IMR-90 (cell line): ENCODE measurements around the gene PAAF1. TPM values are rescaled to one million over a fixed set of nuclear protein-coding genes. Genes with fewer than 3 reads are reported as not detected.

Experiments used
- ATAC-seq: fragments of 200-7000 bp; cut with Tn5 transposase; 2 replicates; pipeline ENCODE4 v1.9.1; 2020; ENCODE audit warnings: low read depth, mild to moderate bottlenecking, moderate library complexity
- BruUV-seq: library from RNA; stranded (reverse); fragments of 400-500 nt; replicated peaks from 2 replicates; lab custom pipeline; 2021; lab: Mats Ljungman, UMichigan
- CTCF ChIA-PET: fragments of 300-600 bp; formaldehyde crosslinking; extraction: SDS; loops from one replicate; lab custom pipeline; 2021; ENCODE audit warnings: antibody characterized with exemption; lab: Yijun Ruan, JAX
- POLR2A ChIA-PET: fragments of 300-600 bp; sonication (Branson Sonifier 250); formaldehyde crosslinking; loops from one replicate; lab custom pipeline; 2022; ENCODE audit warnings: antibody characterized with exemption; ENCODE audit not compliant: unreplicated experiment; lab: Charles Lee
- DNase-seq: peaks from one replicate; pipeline ENCODE4 v3.0.0; 2013
- H2AFZ ChIP-seq: replicated peaks from 2 replicates; pipeline ENCODE3; 2013; ENCODE audit warnings: low read length, mild to moderate bottlenecking; ENCODE audit not compliant: poor library complexity
- H2AK5ac ChIP-seq: 2 replicates; pipeline ENCODE4 v1.6.1; 2013; ENCODE audit warnings: low read depth, low read length, inconsistent platforms
- H2AK9ac ChIP-seq: replicated peaks from 2 replicates; pipeline ENCODE3; 2013; ENCODE audit warnings: mild to moderate bottlenecking, low read depth, low read length, moderate library complexity; ENCODE audit not compliant: poor library complexity
- H2BK120ac ChIP-seq: 2 replicates; pipeline ENCODE4 v1.6.1; 2013; ENCODE audit warnings: low read depth, low read length, inconsistent platforms
- H2BK15ac ChIP-seq: 3 replicates; pipeline ENCODE4 v1.6.1; 2013; ENCODE audit warnings: low read depth, low read length, inconsistent platforms
- H2BK20ac ChIP-seq: 2 replicates; pipeline ENCODE4 v1.6.1; 2013; ENCODE audit warnings: low read depth, mild to moderate bottlenecking, inconsistent platforms, low read length, moderate library complexity
- H2BK5ac ChIP-seq: 2 replicates; pipeline ENCODE4 v1.6.1; 2013; ENCODE audit warnings: mild to moderate bottlenecking, low read depth, low read length, inconsistent platforms; ENCODE audit not compliant: poor library complexity, severe bottlenecking
- H3K14ac ChIP-seq: replicated peaks from 2 replicates; pipeline ENCODE4 v1.6.1; 2013; ENCODE audit warnings: low read depth, low read length, inconsistent platforms
- H3K18ac ChIP-seq: 2 replicates; pipeline ENCODE4 v1.6.1; 2013; ENCODE audit warnings: low read depth, low read length, control low read depth
- H3K23ac ChIP-seq: 2 replicates; pipeline ENCODE4 v1.6.1; 2013; ENCODE audit warnings: low read depth, low read length, inconsistent platforms
- H3K27ac ChIP-seq: 2 replicates; pipeline ENCODE4 v1.5.1; 2013; ENCODE audit warnings: mild to moderate bottlenecking, control low read depth, low read length; ENCODE audit not compliant: insufficient read depth
- H3K27me3 ChIP-seq: 2 replicates; pipeline ENCODE4 v1.6.1; 2013; ENCODE audit warnings: low read length; ENCODE audit not compliant: control insufficient read depth, insufficient read depth
- H3K36me3 ChIP-seq: 2 replicates; pipeline ENCODE4 v1.6.1; 2013; ENCODE audit warnings: low read length, mixed read lengths; ENCODE audit not compliant: control insufficient read depth, insufficient read depth
- H3K4ac ChIP-seq: 2 replicates; pipeline ENCODE4 v1.6.1; 2013; ENCODE audit warnings: low read depth, low read length, inconsistent platforms
- H3K4me1 ChIP-seq: 2 replicates; pipeline ENCODE4 v1.6.1; 2013; ENCODE audit warnings: low read length, mixed read lengths; ENCODE audit not compliant: control insufficient read depth, insufficient read depth
- H3K4me2 ChIP-seq: 2 replicates; pipeline ENCODE4 v1.6.1; 2013; ENCODE audit warnings: low read depth, mild to moderate bottlenecking, control low read depth, low read length, moderate library complexity
- H3K4me3 ChIP-seq: 2 replicates; pipeline ENCODE4 v1.5.1; 2013; ENCODE audit warnings: low read depth, mild to moderate bottlenecking, control low read depth, low read length, moderate library complexity; ENCODE audit not compliant: insufficient read depth
- H3K56ac ChIP-seq: 2 replicates; pipeline ENCODE4 v1.6.1; 2013; ENCODE audit warnings: low read length, inconsistent platforms; ENCODE audit not compliant: insufficient read depth; ENCODE audit errors: extremely low read depth
- H3K79me1 ChIP-seq, 2 experiments: 2 replicates each; pipeline ENCODE4 v1.6.1; 2013; ENCODE audit warnings: low read length in 2 of 2, inconsistent platforms in 1 of 2, low read depth in 1 of 2
- H3K9ac ChIP-seq: 2 replicates; pipeline ENCODE4 v1.6.1; 2013; ENCODE audit warnings: low read depth, low read length, control low read depth
- H3K9me1 ChIP-seq: 2 replicates; pipeline ENCODE4 v1.6.1; 2013; ENCODE audit warnings: low read length, inconsistent platforms; ENCODE audit not compliant: insufficient read depth
- H3K9me3 ChIP-seq: 2 replicates; pipeline ENCODE4 v1.6.1; 2013; ENCODE audit warnings: low read length; ENCODE audit not compliant: control insufficient read depth, insufficient read depth
- H4K20me1 ChIP-seq: 2 replicates; pipeline ENCODE4 v1.6.1; 2013; ENCODE audit warnings: low read length, inconsistent platforms; ENCODE audit not compliant: insufficient read depth
- H4K5ac ChIP-seq: 2 replicates; pipeline ENCODE4 v1.6.1; 2013; ENCODE audit warnings: mild to moderate bottlenecking, low read depth, low read length, control low read depth
- H4K8ac ChIP-seq, 2 experiments: 2 replicates each; pipeline ENCODE4 v1.6.1; 2013; ENCODE audit warnings: low read depth in 2 of 2, low read length in 2 of 2, control low read depth in 1 of 2, inconsistent platforms in 1 of 2
- H4K91ac ChIP-seq: 2 replicates; pipeline ENCODE4 v1.6.1; 2013; ENCODE audit warnings: low read depth, low read length, inconsistent platforms; ENCODE audit not compliant: insufficient read depth
- CTCF ChIP-seq: conservative IDR thresholded peaks from 2 replicates; pipeline ENCODE4 v1.5.1; 2012; ENCODE audit warnings: mild to moderate bottlenecking, low read depth, low read length, improper control_type of control experiment
- MAFK ChIP-seq: IDR thresholded peaks from 2 replicates; pipeline ENCODE4 v1.6.1; 2012; ENCODE audit warnings: low read depth, low read length, improper control_type of control experiment
- RAD21 ChIP-seq: IDR thresholded peaks from 2 replicates; pipeline ENCODE4 v1.6.1; 2012; ENCODE audit warnings: low read length, improper control_type of control experiment
- SMC3 ChIP-seq: fragments of 150-350 bp; IDR thresholded peaks from 2 replicates; pipeline ENCODE4 v1.6.1; 2016; ENCODE audit warnings: low read depth, mild to moderate bottlenecking, antibody characterized with exemption, low read length, moderate library complexity
- WGBS, 2 experiments: methylation state at CpG; one replicate each; pipeline versions ENCODE4 v1.1.5 to v1.1.7; 2013; ENCODE audit warnings: missing lambda C conversion rate in 2 of 2; ENCODE audit not compliant: insufficient read length in 1 of 2; ENCODE audit errors: extremely low coverage in 2 of 2; 5-methylcytosine and 5-hydroxymethylcytosine counted together
- dilution Hi-C: fragments of 300-500 bp; cut with HindIII; formaldehyde crosslinking; loops from one replicate; pipeline ENCODE4 v1.14.3; 2018; ENCODE audit warnings: low sequenced_read_pairs; ENCODE audit not compliant: unreplicated experiment
- in situ Hi-C: fragments of 300-500 bp; cut with MboI; formaldehyde crosslinking; loops from 3 replicates; pipeline ENCODE4 v1.14.3; 2019; ENCODE audit warnings: low sequenced_read_pairs, inconsistent platforms, mixed read lengths
- intact Hi-C: fragments of 100-400 bp; cut with micrococcal nuclease; formaldehyde crosslinking; loops from 2 replicates; pipeline ENCODE4 v1.10.0; 2022
- polyA plus RNA-seq, 3 experiments: library from polyadenylated mRNA; depleted of rRNA; stranded (reverse); fragments of >200 nt; gene quantifications; 2 replicates each; pipeline ENCODE4 v1.2.3, GENCODE V29; 2012; ENCODE audit warnings: low replicate concordance in 1 of 3
- total RNA-seq: library from RNA; depleted of rRNA; stranded (reverse); fragments of >200 nt; gene quantifications from 2 replicates; pipeline ENCODE4 v1.2.3, GENCODE V29; 2012

PAAF1 gene
- total and polyA plus RNA-seq, 2 of the 4 experiments (the other 2 are of a cell fraction): 15.1 to 16.4 TPM

- no peak overlapping the region for H4K5ac ChIP-seq
- H2AK5ac ChIP-seq: no peak overlapping the region
- H3K4me2 ChIP-seq: no peak overlapping the region
- intact Hi-C loops: loop anchor here (1.0 to 5.0 kb wide), 3 partner anchors 170 to 529 kb away; partner anchors contain the start of gene RAB6A
- no peaks in the 10 kb centered on the region for H3K9me3 ChIP-seq
- no peak overlapping the region for H2BK20ac ChIP-seq
- no peak overlapping the region for H3K56ac ChIP-seq
- H4K91ac ChIP-seq: no peak overlapping the region
- H4K20me1 ChIP-seq: no peaks in the 10 kb centered on the region
- ChIA-PET POLR2A (no interaction called here), CTCF (interaction anchor here (0.6 to 1.7 kb wide), 5 partner anchors 9 to 305 kb away, joined by 3 to 9 read pairs (median 4); no protein-coding TSS in a partner anchor)
- no peak overlapping the region for H3K18ac ChIP-seq
- H3K4me1 ChIP-seq: no peaks in the 10 kb centered on the region
- no peak overlapping the region for H2BK120ac ChIP-seq
- WGBS, 2 experiments: 20% methylated on average over 1 of the region's 7 CpGs; no CpG with 5 or more reads in 1 of the 2 experiments
- no peak overlapping the region for H2BK5ac ChIP-seq
- BruUV-seq: no TSS peak
- peak overlapping the region; percentile 34 for H2AFZ ChIP-seq
- H3K36me3 ChIP-seq: peaks cover 18% of the 10 kb centered on the region
- no peak overlapping the region for H3K14ac ChIP-seq
- dilution Hi-C loops: no loop called here
- no peak overlapping the region for H2AK9ac ChIP-seq
- TF ChIP-seq RAD21 (peak; percentile 81), SMC3 (peak; percentile 66), CTCF (peak; percentile 64), MAFK (no peak)
- ATAC-seq (peak; percentile 95), DNase-seq (peak; percentile 84)
- H3K4me3 ChIP-seq: no peak overlapping the region
- H3K23ac ChIP-seq: no peak overlapping the region
- in situ Hi-C loops: loop anchor here (10.0 kb wide), 1 partner anchor 306 kb away; no protein-coding TSS in a partner anchor
- H3K79me1 ChIP-seq: no peaks in the 10 kb centered on the region
- H3K9me1 ChIP-seq: no peaks in the 10 kb centered on the region
- no peak overlapping the region for H3K4ac ChIP-seq
- no peak overlapping the region for H3K27ac ChIP-seq
- no peak overlapping the region for H2BK15ac ChIP-seq
- no peaks in the 10 kb centered on the region for H3K27me3 ChIP-seq
- H3K9ac ChIP-seq: no peak overlapping the region
- peak overlapping the region in 1 of 2 experiments; percentile 19; a peak in 1 of 4 replicates for H4K8ac ChIP-seq
Observed at GRCh38 chr11:73931039-73931645, 54.3 kb downstream of the PAAF1 start.
